Effector memory CD8-positive, alpha-beta T cell (primary cell): Measurements from ENCODE around the gene OR52N5.

ENCODE experiments used
- ATAC-seq: fragments of 150-1000 bp; cut with Tn5 transposase; replicated peaks from 2 replicates; pipeline ENCODE4 v1.10.0; 2021; ENCODE audit warnings: mild to moderate bottlenecking, moderate library complexity
- DNase-seq, 3 experiments: peaks; one replicate each; pipeline ENCODE4 v3.0.0; 2021
- H3K27ac Mint-ChIP-seq, 2 donors: one replicate each; pipeline ENCODE4 v1.8.0; 2022; ENCODE audit warnings: mild to moderate bottlenecking in 2 of 2, mixed read lengths in 2 of 2, moderate library complexity in 2 of 2
- H3K27me3 Mint-ChIP-seq, 2 donors: one replicate each; pipeline ENCODE4 v1.8.0; 2022; ENCODE audit warnings: mixed read lengths in 2 of 2
- H3K36me3 Mint-ChIP-seq: one replicate; pipeline ENCODE4 v1.8.0; 2022; ENCODE audit warnings: mild to moderate bottlenecking, moderate library complexity, mixed read lengths; ENCODE audit not compliant: insufficient read depth
- H3K4me1 Mint-ChIP-seq, 2 donors: one replicate each; pipeline ENCODE4 v1.8.0; 2022; ENCODE audit warnings: low read depth in 2 of 2, mixed read lengths in 2 of 2
- H3K4me3 Mint-ChIP-seq, 2 donors: one replicate each; pipeline ENCODE4 v1.8.0; 2022; ENCODE audit warnings: mild to moderate bottlenecking in 2 of 2, mixed read lengths in 2 of 2, moderate library complexity in 2 of 2
- H3K9me3 Mint-ChIP-seq, 2 donors: one replicate each; pipeline ENCODE4 v1.8.0; 2022; ENCODE audit warnings: mixed read lengths in 2 of 2

Gene OR52N5

GRCh38 chr11:5749836-5750235 is 33.3 kb downstream of the OR52N5 start:
- no peaks in the 10 kb centered on the region for H3K36me3 Mint-ChIP-seq
- no peak overlapping the region for H3K27ac Mint-ChIP-seq
- no peak for ATAC-seq
- H3K27me3 Mint-ChIP-seq, result peaks cover 0 to 18% of the 10 kb centered on the region in 2 donors
- H3K4me3 Mint-ChIP-seq, result no peak overlapping the region
- H3K4me1 Mint-ChIP-seq, result no peaks in the 10 kb centered on the region
- DNase-seq, result no peak
- H3K9me3 Mint-ChIP-seq, result no peaks in the 10 kb centered on the region

DNA sequence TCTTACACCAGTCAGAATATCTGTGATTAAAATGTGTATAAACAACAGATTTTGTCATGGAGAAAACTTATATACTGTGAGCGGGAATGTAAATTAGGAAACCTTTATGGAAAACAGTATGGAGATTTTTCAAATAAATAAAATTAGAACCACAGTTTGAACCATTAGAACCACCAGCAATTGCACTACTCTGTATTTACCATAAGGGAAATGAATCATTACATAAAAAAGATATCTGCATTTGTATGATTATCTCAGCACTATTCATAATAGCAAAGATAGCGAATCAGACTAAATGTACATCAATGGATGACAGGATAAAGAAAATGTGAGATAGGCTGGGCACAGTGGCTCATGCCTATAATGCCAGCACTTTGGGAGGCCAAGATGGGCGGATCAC is 36.5 kb downstream of the OR52N5 start:
- no peaks in the 10 kb centered on the region for H3K9me3 Mint-ChIP-seq
- H3K4me3 Mint-ChIP-seq, result no peak overlapping the region

GRCh38 chr11:5738431-5738830 is 44.7 kb downstream of the OR52N5 start:
- DNase-seq (no peak), ATAC-seq (no peak)
- no peaks in the 10 kb centered on the region for H3K36me3 Mint-ChIP-seq
- no peak overlapping the region for H3K27ac Mint-ChIP-seq
- no peak overlapping the region for H3K4me3 Mint-ChIP-seq
- H3K27me3 Mint-ChIP-seq, result peaks cover 19 to 35% of the 10 kb centered on the region in 2 donors
- no peaks in the 10 kb centered on the region for H3K4me1 Mint-ChIP-seq
- peaks cover 3 to 13% of the 10 kb centered on the region in 2 donors for H3K9me3 Mint-ChIP-seq

More for the DNA sequence above, 36.5 kb downstream of the OR52N5 start:
- Mint-ChIP-seq H3K4me1 (no peaks in the 10 kb centered on the region), H3K27ac (no peak overlapping the region), H3K36me3 (no peaks in the 10 kb centered on the region), H3K27me3 (peaks cover under 1 to 26% of the 10 kb centered on the region in 2 donors)
- ATAC-seq, result no peak
- DNase-seq, result no peak

GRCh38 chr11:5737670-5738392 is 45.3 kb downstream of the OR52N5 start:
- DNase-seq (no peak), ATAC-seq (no peak)
- Mint-ChIP-seq H3K27ac (no peak overlapping the region), H3K4me1 (no peaks in the 10 kb centered on the region), H3K9me3 (peaks cover 3 to 13% of the 10 kb centered on the region in 2 donors), H3K27me3 (peaks cover 19 to 33% of the 10 kb centered on the region in 2 donors), H3K36me3 (no peaks in the 10 kb centered on the region), H3K4me3 (no peak overlapping the region)

DNA sequence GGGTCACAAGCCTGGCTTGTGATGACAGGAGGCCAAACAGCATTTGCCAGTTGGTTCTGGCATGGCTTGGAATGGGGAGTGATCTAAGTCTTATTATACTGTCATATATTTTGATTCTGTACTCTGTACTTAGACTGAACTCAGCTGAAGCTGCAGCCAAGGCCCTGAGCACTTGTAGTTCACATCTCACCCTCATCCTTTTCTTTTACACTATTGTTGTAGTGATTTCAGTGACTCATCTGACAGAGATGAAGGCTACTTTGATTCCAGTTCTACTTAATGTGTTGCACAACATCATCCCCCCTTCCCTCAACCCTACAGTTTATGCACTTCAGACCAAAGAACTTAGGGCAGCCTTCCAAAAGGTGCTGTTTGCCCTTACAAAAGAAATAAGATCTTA is 46.1 kb downstream of the OR52N5 start:
- H3K4me1 Mint-ChIP-seq, result no peaks in the 10 kb centered on the region
- no peak overlapping the region for H3K27ac Mint-ChIP-seq
- peaks cover 19 to 32% of the 10 kb centered on the region in 2 donors for H3K27me3 Mint-ChIP-seq
- ATAC-seq (no peak), DNase-seq (no peak)
- no peak overlapping the region for H3K4me3 Mint-ChIP-seq
- peaks cover 3 to 13% of the 10 kb centered on the region in 2 donors for H3K9me3 Mint-ChIP-seq
- H3K36me3 Mint-ChIP-seq, result no peaks in the 10 kb centered on the region

DNA sequence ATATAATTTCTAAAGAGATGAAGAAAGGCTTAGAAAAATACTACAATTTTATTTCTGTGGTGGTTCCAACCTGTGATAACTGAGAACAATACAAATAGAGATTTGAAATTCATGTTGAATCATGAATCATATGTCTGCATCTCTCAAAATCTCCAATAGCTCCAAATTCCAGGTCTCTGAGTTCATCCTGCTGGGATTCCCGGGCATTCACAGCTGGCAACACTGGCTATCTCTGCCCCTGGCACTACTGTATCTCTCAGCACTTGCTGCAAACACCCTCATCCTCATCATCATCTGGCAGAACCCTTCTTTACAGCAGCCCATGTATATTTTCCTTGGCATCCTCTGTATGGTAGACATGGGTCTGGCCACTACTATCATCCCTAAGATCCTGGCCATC is 46.8 kb downstream of the OR52N5 start, which contains the start of gene OR56B1:
Gene OR56B1 (plus strand): TSS at position 53 of the 400 bp plus-strand sequence. CDS start 69 bp downstream, at position 122.
- peaks cover 16 to 27% of the 10 kb centered on the region in 2 donors for H3K27me3 Mint-ChIP-seq
- no peak within 1 kb of the TSS for H3K27ac Mint-ChIP-seq
- no peak for DNase-seq
- ATAC-seq, result no peak
- H3K36me3 Mint-ChIP-seq, result no peaks in the 10 kb centered on the region
- no peaks in the 10 kb centered on the region for H3K4me1 Mint-ChIP-seq
- peaks cover 3 to 13% of the 10 kb centered on the region in 2 donors for H3K9me3 Mint-ChIP-seq
- no peak within 1 kb of the TSS for H3K4me3 Mint-ChIP-seq

- peaks cover 7% of the 10 kb centered on the region in 2 donors for H3K27me3 Mint-ChIP-seq
- no peaks in the 10 kb centered on the region for H3K9me3 Mint-ChIP-seq
- H3K27ac Mint-ChIP-seq, result no peak overlapping the region
- no peaks in the 10 kb centered on the region for H3K4me1 Mint-ChIP-seq
- DNase-seq (no peak), ATAC-seq (no peak)
- no peaks in the 10 kb centered on the region for H3K36me3 Mint-ChIP-seq
- no peak overlapping the region for H3K4me3 Mint-ChIP-seq
These were observed 55.5 kb downstream of the OR52N5 start for GRCh38 chr11:5727691-5728090.

DNA sequence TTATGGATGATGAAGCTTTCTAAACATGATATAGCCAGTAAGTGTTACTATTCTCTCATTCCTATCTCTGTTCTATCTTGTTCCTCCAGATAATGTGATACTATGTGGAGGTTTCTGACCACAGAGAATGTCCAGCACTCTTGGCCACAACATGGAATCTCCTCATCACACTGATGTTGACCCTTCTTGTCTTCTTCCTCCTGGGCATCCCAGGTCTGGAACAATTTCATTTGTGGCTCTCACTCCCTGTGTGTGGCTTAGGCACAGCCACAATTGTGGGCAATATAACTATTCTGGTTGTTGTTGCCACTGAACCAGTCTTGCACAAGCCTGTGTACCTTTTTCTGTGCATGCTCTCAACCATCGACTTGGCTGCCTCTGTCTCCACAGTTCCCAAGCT is 56.8 kb downstream of the OR52N5 start:
- ATAC-seq (no peak), DNase-seq (no peak)
- peaks cover 0 to under 1% of the 10 kb centered on the region in 2 donors for H3K4me1 Mint-ChIP-seq
- no peaks in the 10 kb centered on the region for H3K9me3 Mint-ChIP-seq
- peaks cover 7% of the 10 kb centered on the region in 2 donors for H3K27me3 Mint-ChIP-seq
- no peak overlapping the region for H3K27ac Mint-ChIP-seq
- peaks cover under 1% of the 10 kb centered on the region for H3K36me3 Mint-ChIP-seq
- no peak overlapping the region for H3K4me3 Mint-ChIP-seq
